Gastroesophageal sphincter (tissue), 3 donors: ENCODE measurements around the gene ADPRM.

Experiments used
- EP300 ChIP-seq: sonication (generic); formaldehyde crosslinking; IDR thresholded peaks from one replicate; pipeline ENCODE4 v1.6.1; 2017; ENCODE audit warnings: antibody characterized with exemption, mild to moderate bottlenecking
- POLR2A ChIP-seq, 2 donors: fragments of 450-650 bp; IDR thresholded peaks; one replicate each; pipeline ENCODE4 v1.6.1; 2017; ENCODE audit warnings: antibody characterized with exemption in 2 of 2, mild to moderate bottlenecking in 2 of 2, moderate library complexity in 1 of 2
- POLR2AphosphoS5 ChIP-seq: sonication (generic); formaldehyde crosslinking; IDR thresholded peaks from one replicate; pipeline ENCODE4 v1.6.1; 2017; ENCODE audit warnings: antibody characterized with exemption
- TF ChIP-seq, protein P1 (sequence below), 4 experiments: fragments of 200-600 bp in 2 of 4; fragments of 450-650 bp in 2 of 4; sonication (generic) in 1 of 4; IDR thresholded peaks; one replicate each; pipeline ENCODE4 v1.5.1; 2017 to 2019; ENCODE audit warnings: antibody characterized with exemption in 4 of 4, mild to moderate bottlenecking in 2 of 4, moderate library complexity in 2 of 4

DNA sequence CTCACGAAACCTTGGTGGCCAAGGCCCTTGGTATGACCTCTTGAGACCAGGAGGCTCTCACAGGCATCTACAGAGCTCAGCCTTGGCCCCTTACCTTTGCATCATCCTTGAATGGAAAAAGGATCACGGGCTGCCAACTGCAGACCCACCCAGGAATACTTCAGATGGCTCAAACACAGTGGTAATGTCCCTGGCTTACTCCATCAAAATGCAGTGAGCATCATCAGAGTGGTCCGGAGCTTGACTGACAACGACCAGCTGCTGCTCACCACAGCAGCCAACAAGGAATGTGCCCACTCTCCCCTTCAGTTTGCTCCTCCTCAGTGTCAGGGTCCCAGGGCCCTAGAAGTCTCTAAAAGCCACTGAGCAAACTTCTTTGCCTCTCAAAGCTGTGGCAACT, 22.7 kb upstream of the ADPRM start:
- TF ChIP-seq, protein P1, sequence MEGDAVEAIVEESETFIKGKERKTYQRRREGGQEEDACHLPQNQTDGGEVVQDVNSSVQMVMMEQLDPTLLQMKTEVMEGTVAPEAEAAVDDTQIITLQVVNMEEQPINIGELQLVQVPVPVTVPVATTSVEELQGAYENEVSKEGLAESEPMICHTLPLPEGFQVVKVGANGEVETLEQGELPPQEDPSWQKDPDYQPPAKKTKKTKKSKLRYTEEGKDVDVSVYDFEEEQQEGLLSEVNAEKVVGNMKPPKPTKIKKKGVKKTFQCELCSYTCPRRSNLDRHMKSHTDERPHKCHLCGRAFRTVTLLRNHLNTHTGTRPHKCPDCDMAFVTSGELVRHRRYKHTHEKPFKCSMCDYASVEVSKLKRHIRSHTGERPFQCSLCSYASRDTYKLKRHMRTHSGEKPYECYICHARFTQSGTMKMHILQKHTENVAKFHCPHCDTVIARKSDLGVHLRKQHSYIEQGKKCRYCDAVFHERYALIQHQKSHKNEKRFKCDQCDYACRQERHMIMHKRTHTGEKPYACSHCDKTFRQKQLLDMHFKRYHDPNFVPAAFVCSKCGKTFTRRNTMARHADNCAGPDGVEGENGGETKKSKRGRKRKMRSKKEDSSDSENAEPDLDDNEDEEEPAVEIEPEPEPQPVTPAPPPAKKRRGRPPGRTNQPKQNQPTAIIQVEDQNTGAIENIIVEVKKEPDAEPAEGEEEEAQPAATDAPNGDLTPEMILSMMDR (IDR thresholded peaks at IDR 0.05): no peak
- no peak for TF ChIP-seq POLR2AphosphoS5
- TF ChIP-seq POLR2A (IDR thresholded peaks at IDR 0.05): no peak
- TF ChIP-seq EP300: no peak
